NT2/D1 (cell line): ENCODE measurements around the gene NAGS.
"Not testable (repeated sequence)": the region's sequence is repeated elsewhere in the genome, so short reads cannot be mapped to it uniquely, and the experiment has no call there.

Experiments used
- DNase-seq: peaks from one replicate; pipeline ENCODE4 v3.0.0-alpha.2; 2011; ENCODE audit warnings: low read depth, low spot score
- H3K27me3 ChIP-seq: 2 replicates; pipeline ENCODE4 v1.6.0; 2011; ENCODE audit warnings: mild to moderate bottlenecking; ENCODE audit not compliant: insufficient read length, insufficient read depth
- H3K36me3 ChIP-seq: 2 replicates; pipeline ENCODE4 v1.6.1; 2011; ENCODE audit warnings: mild to moderate bottlenecking, low read length, mixed read lengths; ENCODE audit not compliant: insufficient read depth, insufficient read length
- H3K4me1 ChIP-seq: 2 replicates; pipeline ENCODE4 v1.5.1; 2011; ENCODE audit not compliant: insufficient read depth, insufficient read length
- H3K4me3 ChIP-seq: 2 replicates; pipeline ENCODE4 v1.5.1; 2011; ENCODE audit warnings: low read depth; ENCODE audit not compliant: insufficient read length
- H3K9ac ChIP-seq: 2 replicates; pipeline ENCODE4 v1.6.0; 2011; ENCODE audit warnings: low read depth; ENCODE audit not compliant: insufficient read length
- H3K9me3 ChIP-seq: 2 replicates; pipeline ENCODE4 v1.5.1; 2011; ENCODE audit warnings: mild to moderate bottlenecking, low read length; ENCODE audit not compliant: insufficient read depth
- SUZ12 ChIP-seq: IDR thresholded peaks from 2 replicates; pipeline ENCODE4 v1.6.1; 2011; ENCODE audit not compliant: insufficient read length, insufficient read depth; ENCODE audit errors: extremely low read depth
- YY1 ChIP-seq: IDR thresholded peaks from 2 replicates; pipeline ENCODE4 v1.6.1; 2011; ENCODE audit not compliant: insufficient read length, insufficient read depth
- ZNF274 ChIP-seq: IDR thresholded peaks from 2 replicates; pipeline ENCODE4 v1.6.1; 2011; ENCODE audit warnings: mild to moderate bottlenecking, low read depth, low read length

The NAGS gene

GRCh38 chr17:44037471-44037870 is 33.0 kb downstream of the NAGS start:
- H3K9ac ChIP-seq = no peak overlapping the region
- H3K4me1 ChIP-seq = no peaks in the 10 kb centered on the region
- H3K27me3 ChIP-seq = no peaks in the 10 kb centered on the region
- no peak overlapping the region for H3K4me3 ChIP-seq
- DNase-seq = no peak
- no peaks in the 10 kb centered on the region for H3K9me3 ChIP-seq
- peaks cover 67% of the 10 kb centered on the region for H3K36me3 ChIP-seq
- no peak for TF ChIP-seq YY1
- TF ChIP-seq ZNF274 = no peak
- no peak for TF ChIP-seq SUZ12

DNA sequence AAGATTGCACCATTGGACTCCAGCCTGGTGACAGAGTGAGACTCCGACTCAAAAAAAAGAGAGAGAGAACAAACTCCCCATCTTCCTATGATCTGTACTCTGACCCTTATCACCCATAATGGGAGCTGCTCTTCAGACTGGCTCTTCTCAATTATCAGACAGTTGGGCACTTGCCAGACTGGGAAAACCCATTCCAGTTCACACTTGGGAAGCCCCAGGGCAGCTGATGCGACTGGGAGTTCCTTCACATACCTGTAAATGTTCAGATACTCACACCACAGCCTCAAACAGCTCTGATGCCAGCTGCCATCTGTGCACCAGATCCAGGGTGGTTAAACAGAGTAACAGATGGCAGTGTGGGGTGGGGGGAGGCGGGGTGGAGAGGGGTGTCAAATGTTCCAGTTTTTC is 34.2 kb downstream of the NAGS start:
- Histone ChIP-seq H3K36me3 (peaks cover 59% of the 10 kb centered on the region), H3K9ac (no peak overlapping the region), H3K4me1 (no peaks in the 10 kb centered on the region), H3K27me3 (no peaks in the 10 kb centered on the region), H3K9me3 (no peaks in the 10 kb centered on the region), H3K4me3 (no peak overlapping the region)
- no peak for DNase-seq
- TF ChIP-seq SUZ12 (no peak), YY1 (no peak), ZNF274 (no peak)

DNA sequence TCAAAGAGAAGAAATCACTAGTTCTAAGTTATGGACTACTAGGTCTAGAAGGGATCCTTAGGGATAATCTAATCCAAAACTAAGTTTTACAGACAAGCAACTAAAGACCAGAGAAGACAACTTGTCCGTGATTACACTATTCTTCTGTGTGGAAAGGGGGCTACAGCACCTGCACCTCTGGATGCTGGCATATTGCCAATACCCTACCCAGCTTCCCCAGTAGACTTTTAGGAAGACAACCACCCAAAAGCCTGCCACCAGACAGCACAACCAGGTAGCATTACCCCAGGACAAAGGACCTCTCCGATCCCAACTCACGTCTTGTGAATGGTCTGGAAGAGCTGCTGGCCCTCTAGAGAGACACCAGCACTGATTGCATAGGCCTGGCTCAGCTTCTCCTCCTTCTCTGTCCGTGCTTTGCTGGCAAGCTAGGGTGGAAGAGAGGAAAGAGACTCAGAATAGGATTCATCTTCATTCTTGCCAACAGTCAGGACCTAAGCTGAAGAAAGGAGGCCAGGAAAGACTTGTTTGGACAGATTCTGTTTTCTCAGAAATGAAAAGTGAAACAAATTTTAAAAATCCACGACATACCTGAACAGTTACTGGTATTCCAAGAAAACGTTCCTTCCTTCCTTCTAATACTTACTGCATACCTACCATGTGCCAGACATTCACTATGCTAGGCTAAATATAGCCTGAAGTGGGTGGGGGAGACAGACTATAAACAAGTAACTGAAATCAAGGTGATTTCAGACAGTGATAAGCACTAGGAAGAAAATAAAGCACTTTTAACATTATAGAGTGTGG is 35.6 kb downstream of the NAGS start:
- Histone ChIP-seq H3K4me1 (no peaks in the 10 kb centered on the region), H3K36me3 (peaks cover 55% of the 10 kb centered on the region), H3K9me3 (no peaks in the 10 kb centered on the region), H3K4me3 (no peak overlapping the region), H3K27me3 (no peaks in the 10 kb centered on the region), H3K9ac (no peak overlapping the region)
- DNase-seq = no peak
- TF ChIP-seq YY1 (no peak), ZNF274 (no peak), SUZ12 (no peak)

DNA sequence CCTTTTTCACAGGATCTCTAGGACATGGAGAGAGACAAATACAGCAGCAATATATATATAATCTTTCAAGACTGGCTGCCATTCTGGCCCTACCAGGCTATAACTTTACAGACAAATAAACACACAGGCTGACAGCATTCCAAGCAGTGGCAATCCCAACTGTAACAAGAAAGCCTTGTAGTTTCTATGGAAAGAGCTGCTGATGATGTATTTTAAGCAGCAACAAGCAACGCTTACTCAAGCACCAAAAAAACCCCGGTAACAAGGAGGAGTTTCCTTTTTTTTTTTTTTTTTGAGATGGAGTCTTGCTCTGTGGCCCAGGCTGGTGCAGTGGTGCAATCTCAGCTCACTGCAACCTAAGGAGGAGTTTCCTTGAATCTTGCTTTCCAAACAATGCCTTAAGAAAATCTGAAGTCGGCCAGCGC is 38.9 kb downstream of the NAGS start:
- no peaks in the 10 kb centered on the region for H3K4me1 ChIP-seq
- H3K27me3 ChIP-seq = no peaks in the 10 kb centered on the region
- no peaks in the 10 kb centered on the region for H3K9me3 ChIP-seq
- TF ChIP-seq SUZ12 (no peak), ZNF274 (no peak), YY1 (no peak)
- no peak overlapping the region for H3K4me3 ChIP-seq
- peaks cover 52% of the 10 kb centered on the region for H3K36me3 ChIP-seq
- H3K9ac ChIP-seq = no peak overlapping the region
- DNase-seq = no peak

DNA sequence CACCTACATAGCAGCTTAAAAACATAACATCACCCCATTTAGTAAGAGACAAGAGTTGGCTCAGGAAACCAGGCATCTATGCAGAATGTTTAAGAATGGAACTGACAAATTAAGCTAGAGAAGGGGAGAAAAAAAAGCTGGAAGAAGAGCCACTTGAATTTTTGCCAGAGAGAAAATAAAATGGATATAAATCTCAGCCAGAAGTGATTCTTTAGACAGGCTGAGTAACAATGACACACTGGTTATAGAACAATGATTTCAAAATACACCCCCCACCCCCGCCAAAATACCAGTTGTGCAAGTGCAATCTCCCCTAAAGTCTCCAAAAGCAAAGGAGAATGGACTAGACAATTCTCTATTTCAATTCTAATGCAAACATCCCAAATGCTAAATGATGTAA is 39.6 kb downstream of the NAGS start:
- Histone ChIP-seq H3K27me3 (no peaks in the 10 kb centered on the region), H3K9ac (no peak overlapping the region), H3K4me1 (no peaks in the 10 kb centered on the region), H3K36me3 (peaks cover 52% of the 10 kb centered on the region), H3K4me3 (no peak overlapping the region), H3K9me3 (no peaks in the 10 kb centered on the region)
- DNase-seq = no peak
- TF ChIP-seq YY1 = no peak
- TF ChIP-seq SUZ12 = no peak
- TF ChIP-seq ZNF274 = no peak

- no peak for DNase-seq
- no peak overlapping the region for H3K9ac ChIP-seq
Measured at GRCh38 chr17:44045486-44045885, 41.1 kb downstream of the NAGS start.

DNA sequence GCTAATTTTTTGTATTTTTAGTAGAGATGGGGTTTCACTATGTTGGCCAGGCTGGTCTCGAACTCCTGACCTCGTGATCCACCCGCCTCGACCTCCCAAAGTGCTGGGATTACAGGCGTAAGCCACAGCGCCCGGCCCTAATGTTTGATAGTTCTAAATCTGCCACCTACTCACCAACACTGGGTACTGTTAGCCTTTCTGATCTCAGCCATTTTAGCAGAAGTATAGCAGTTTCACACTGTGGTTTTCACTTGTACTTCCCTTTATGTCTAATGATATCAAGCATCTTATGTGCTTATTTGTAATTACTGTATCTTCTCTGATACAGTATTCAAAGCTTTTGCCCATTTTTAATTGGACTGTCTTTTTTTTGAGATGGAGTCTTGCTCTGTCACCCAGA is 42.5 kb downstream of the NAGS start:
- H3K9ac ChIP-seq, H3K4me3 ChIP-seq, H3K4me1 ChIP-seq, H3K9me3 ChIP-seq, H3K27me3 ChIP-seq, DNase-seq: not testable (repeated sequence)
- peaks cover 63% of the 10 kb centered on the region for H3K36me3 ChIP-seq

More at GRCh38 chr17:44045486-44045885, 41.1 kb downstream of the NAGS start:
- Histone ChIP-seq H3K9me3 (no peaks in the 10 kb centered on the region), H3K4me1 (no peaks in the 10 kb centered on the region), H3K36me3 (peaks cover 53% of the 10 kb centered on the region), H3K4me3 (no peak overlapping the region), H3K27me3 (no peaks in the 10 kb centered on the region)
- TF ChIP-seq ZNF274 (no peak), SUZ12 (no peak), YY1 (no peak)
